HG03521 (cell line): ENCODE data around the gene CRY2.

ENCODE experiments used
- ATAC-seq: cut with Tn5 transposase; IDR thresholded peaks from one replicate; pipeline ENCODE4 v1.9.1; 2021; ENCODE audit warnings: mild to moderate bottlenecking, moderate library complexity; ENCODE audit not compliant: unreplicated experiment

The CRY2 gene

GRCh38 chr11:45846174-45846675 is 1.1 kb upstream of the CRY2 start:
- ATAC-seq: no peak

DNA sequence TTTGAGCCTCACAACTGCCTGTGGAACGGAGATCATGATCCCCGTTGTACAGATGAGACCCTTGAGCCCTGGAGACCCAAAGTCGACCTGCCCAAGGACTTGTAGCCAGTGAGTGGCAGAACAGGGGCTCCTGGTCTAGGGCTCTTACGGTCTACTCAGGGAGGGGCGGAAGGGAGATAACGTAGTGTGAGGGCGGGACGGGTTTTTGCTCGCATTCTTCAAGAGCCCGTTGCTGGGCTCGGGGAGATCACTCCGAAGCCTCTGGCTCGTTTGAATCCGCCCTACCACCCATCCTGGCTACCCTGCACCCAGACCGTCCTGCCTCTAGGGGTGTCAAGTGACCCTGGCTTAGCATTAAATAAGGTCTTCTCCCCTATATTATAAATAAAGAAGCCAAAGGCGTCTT is 639 bp downstream of the CRY2 start:
- ATAC-seq: no peak

- ATAC-seq: no peak
Measured at GRCh38 chr11:45848654-45849081, 1.4 kb downstream of the CRY2 start.

DNA sequence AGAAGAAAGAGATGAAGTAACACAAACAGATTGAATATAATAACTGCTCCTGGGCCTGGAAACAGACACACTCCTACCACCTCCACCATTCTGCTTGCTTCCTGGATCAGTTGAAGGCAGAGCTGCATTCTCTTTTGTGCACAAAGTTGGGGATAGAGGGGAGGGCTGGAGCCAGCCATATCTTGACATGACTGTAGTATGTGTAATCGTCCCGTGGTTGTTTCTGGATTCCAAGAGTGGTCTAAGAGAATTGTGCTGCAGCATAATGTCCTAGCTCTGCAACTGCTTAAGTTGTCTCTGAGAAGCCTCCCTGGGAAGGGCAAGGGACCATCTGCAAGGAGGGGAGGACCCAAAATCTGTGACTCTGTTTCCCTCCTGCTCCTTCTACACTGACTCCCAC is 3.2 kb downstream of the CRY2 start:
- ATAC-seq: no peak

- no peak for ATAC-seq
Measured at GRCh38 chr11:45851228-45851627, 4.0 kb downstream of the CRY2 start.

- no peak for ATAC-seq
Measured at GRCh38 chr11:45852018-45852711, 4.9 kb downstream of the CRY2 start.

GRCh38 chr11:45852712-45853101 is 5.4 kb downstream of the CRY2 start:
- no peak for ATAC-seq

GRCh38 chr11:45853332-45854219 is 6.3 kb downstream of the CRY2 start:
- ATAC-seq: no peak

DNA sequence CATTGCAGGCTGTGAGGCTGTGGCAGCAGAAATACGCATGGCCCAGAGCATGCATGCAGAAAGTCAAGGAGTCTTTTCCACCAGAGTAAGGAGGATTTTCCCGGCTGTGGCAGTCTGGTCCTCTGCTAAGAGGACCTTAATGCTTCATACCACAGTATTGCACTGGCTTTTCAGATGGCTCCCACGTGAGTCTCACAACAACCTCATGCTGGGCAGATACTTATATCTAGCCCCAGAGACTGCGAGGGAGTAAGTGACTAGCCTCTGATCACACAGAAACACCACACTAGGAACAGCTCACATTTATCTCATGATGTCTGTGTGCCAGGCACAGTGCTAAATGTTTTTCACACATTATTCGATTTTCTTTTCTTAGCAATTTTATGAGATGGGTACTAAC is 8.0 kb downstream of the CRY2 start:
- no peak for ATAC-seq

GRCh38 chr11:45856044-45856468 is 8.8 kb downstream of the CRY2 start:
- ATAC-seq: no peak

GRCh38 chr11:45857961-45858474 is 10.7 kb downstream of the CRY2 start:
- no peak for ATAC-seq

GRCh38 chr11:45858751-45859398 is 11.6 kb downstream of the CRY2 start:
- no peak for ATAC-seq

- ATAC-seq: no peak
Measured at GRCh38 chr11:45859661-45860140, 12.4 kb downstream of the CRY2 start.

GRCh38 chr11:45860348-45860747 is 13.1 kb downstream of the CRY2 start:
- ATAC-seq: no peak

DNA sequence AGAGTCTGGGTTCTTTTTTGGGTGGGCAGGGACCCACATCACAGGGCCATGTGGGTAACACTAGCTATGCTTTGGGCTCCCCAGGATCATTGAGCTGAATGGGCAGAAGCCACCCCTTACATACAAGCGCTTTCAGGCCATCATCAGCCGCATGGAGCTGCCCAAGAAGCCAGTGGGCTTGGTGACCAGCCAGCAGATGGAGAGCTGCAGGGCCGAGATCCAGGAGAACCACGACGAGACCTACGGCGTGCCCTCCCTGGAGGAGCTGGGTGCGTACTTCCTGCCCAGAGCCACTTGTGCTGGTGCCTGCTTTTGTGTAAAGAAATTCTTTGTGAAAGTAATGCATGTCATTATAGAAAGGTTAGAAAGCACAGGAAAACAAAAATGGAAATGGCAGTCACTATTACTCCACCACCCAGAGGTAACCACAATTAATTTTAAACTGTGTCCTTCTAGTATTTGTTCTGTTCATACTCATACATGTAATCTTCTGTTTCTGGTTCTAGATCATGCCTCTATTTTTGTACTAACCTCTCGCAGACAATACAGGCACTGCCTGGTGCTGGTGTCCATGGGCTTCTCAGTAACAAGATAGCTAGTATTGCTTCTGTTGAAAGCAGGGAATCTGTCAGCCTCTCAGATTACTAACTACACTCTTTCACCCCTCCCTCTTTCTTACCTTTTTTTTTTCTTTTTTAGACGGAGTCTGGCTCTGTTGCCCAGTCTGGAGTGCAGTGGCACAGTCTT is 13.7 kb downstream of the CRY2 start:
- ATAC-seq: no peak

DNA sequence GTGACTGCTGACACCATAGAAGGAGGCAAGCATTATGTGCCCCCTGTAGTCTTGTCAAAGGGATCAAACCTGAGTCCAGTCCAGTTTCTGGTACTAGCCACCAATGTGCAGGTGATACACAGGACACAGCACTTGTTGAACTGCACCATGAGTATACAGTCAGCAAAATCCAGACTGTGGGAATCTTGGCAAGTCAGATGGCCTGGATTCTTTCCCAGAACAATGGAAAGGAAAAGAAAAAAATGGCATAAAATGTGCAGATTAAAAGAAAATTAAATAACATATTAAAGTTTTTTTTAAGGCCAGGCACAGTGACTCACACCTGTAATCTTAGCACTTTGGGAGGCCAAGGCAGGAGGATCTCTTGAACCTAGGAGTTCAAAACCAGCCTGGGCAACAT is 16.8 kb downstream of the CRY2 start:
- ATAC-seq: no peak

- ATAC-seq: no peak
Measured at GRCh38 chr11:45869551-45869950, 22.3 kb downstream of the CRY2 start.

DNA sequence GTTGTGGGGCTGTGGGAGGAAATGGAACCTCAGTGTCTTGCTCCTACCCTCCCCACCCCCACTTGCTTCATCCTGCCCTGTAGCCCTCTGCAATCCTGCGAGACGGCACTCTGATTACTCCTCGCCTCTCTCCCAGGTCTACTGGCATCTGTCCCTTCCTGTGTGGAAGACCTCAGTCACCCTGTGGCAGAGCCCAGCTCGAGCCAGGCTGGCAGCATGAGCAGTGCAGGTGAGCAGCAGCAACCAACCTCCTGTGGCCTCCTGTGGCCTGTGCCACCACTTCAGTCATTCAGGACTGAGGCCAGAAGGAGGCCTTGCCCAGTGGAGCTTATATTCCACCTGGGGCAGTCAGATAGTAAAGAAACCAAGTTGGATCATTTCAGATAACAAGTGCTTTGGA is 23.4 kb downstream of the CRY2 start:
- no peak for ATAC-seq

- ATAC-seq: no peak
Measured at GRCh38 chr11:45871638-45872037, 24.4 kb downstream of the CRY2 start.

- ATAC-seq: no peak
Measured at GRCh38 chr11:45872651-45873356, 25.5 kb downstream of the CRY2 start.
